DMS79 (cell line): ENCODE data around the gene PROC.
A peak's percentile ranks its signal among the peaks of the same experiment; 100 is the strongest.
"Not testable (repeated sequence)": the region's sequence is repeated elsewhere in the genome, so short reads cannot be mapped to it uniquely, and the experiment has no call there.

Experiments
- DNase-seq: peaks from one replicate; lab custom pipeline; 2025; lab: John Stamatoyannopoulos, UW

The PROC gene

DNA sequence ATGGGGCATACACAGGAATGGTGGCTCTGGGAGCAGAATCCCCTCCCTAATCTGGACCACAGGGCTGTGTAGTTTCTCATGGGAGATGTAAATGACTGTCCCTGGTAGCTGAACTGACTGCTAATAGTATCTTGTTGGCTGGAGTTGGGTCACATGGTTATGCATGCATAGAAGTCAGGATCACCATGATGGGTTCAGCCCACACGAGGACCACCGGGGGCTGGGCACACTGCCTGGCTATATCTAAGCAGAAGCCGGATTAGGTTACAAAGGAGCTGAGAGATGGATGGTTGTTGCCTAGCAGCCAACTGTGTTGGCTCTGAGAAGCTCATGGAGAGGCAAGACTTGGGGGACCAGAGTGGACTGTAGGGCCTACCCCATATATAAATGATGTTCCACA is 23.7 kb upstream of the PROC start:
- DNase-seq, result no peak

DNA sequence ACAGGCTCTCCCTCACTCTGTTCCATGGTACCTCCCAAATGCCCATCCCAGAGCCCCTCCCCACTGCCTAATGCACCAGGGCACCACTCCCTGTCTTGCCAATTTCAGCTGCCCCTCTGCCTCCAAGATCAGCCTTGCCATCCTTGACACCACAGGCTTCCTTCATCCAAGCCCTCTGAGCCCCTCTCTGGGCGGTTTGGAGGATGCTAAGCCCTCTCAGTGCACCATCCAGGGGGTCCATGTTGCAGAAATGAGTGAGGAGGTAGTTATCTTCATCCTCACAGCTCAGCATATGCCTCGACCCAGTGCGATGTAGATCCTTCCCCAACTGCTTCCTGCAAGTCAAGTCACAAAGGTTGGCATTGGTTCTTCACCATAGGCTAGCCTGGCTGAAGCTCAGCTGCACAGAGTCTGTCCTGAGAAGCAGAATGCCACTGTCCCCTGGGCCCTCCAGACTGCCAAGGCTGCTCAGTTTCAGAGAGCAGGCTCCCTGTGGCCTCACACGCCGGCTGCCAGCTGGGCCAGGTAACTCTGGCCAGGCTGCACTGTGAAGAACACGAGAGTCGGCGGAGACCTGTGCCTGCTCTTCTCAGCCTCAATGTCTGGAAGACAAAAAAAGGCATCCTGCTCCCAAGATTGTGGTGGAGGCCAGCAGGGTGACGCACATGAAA is 20.5 kb upstream of the PROC start:
- no peak for DNase-seq

- DNase-seq, result peak; percentile 74
Measured at GRCh38 chr2:127398239-127398590, 20.0 kb upstream of the PROC start.

- DNase-seq, result no peak
Measured at GRCh38 chr2:127400533-127400896, 17.7 kb upstream of the PROC start.

DNA sequence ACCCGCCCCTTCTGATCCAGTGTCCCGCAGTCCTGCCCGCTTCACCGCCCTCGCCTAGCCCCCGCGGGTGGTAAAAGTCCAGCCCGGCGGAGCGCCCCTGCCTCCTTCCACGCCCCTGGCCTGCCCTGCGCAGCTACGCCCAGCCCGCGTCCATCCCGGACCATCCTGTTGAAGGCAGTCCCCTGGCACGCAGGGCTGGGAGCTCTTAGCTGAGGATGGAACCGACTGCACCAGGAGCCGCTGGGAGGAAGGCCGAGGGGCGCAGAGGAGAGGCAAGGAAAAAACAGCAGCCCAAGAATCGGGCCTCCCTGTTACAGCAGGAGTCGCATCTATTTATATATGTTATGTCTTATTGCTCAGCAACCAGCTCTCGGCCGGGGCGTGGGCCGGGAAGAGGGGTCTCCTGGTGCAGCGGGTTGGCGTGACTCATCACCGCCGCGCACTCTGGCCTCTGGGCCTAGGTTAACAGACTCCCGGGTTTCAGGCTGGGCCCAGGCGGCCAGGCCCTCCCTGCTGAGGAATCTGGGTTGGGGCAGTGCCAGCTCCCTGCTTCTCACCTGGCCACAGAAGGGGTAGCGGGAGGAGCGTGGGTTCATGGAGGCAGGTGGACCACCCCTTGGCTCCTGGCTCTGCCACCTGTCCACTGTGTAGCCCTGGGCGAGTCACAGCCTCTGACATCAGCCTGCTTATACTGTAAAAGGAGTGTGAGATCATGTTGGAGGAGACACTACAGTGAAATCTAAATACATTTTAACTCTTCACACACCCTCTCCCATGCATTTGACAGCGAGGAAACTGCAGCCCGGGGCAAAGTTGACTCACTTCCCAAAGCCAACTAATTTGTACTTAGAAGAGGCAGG is 17.1 kb upstream of the PROC start:
- DNase-seq, result no peak

- no peak for DNase-seq
Measured at GRCh38 chr2:127401757-127402695, 16.2 kb upstream of the PROC start.

GRCh38 chr2:127403460-127403859 is 14.8 kb upstream of the PROC start:
- DNase-seq, result no peak

- DNase-seq, result no peak
Measured at GRCh38 chr2:127404466-127405254, 13.6 kb upstream of the PROC start.

DNA sequence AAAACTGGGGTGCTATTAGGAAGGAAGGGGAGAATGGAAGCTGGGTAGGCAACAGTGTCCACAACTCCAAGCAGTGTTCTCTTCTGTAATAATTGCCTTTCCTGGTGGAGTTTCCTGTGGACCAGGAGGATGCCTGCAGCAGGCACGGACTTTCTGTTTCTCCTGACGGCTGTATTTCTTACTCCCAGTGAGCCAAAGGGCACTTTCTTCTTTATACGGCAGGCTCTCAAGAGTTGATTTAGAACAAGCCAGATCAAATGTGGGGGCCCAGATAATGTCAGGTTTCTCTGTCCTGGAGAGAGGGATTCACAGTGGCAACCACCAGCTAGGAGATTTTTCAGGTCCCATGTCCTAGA is 13.0 kb upstream of the PROC start:
- DNase-seq, result no peak

- no peak for DNase-seq
Measured at GRCh38 chr2:127406454-127406853, 11.8 kb upstream of the PROC start.

GRCh38 chr2:127407091-127407490 is 11.1 kb upstream of the PROC start:
- no peak for DNase-seq

- no peak for DNase-seq
Measured at GRCh38 chr2:127407661-127408003, 10.6 kb upstream of the PROC start.

- DNase-seq, result peak; percentile 75
Measured at GRCh38 chr2:127408004-127408806, 10.0 kb upstream of the PROC start.

DNA sequence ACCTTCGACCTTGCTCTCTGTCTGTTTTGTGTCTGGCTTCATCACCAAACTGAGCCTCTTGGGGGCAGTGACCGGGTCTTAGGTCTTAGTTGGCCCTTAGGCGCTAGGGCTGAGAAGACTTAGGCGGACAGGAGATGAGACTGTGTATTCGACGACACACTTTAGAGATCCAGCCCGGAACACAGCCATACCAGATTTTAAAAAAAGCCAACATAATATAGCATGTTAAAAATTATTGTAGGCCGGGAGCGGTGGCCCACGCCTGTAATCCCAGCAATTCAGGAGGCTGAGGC is 9.5 kb upstream of the PROC start:
- DNase-seq, result no peak

GRCh38 chr2:127409716-127410115 is 8.5 kb upstream of the PROC start:
- DNase-seq, result not testable (repeated sequence)

GRCh38 chr2:127410871-127411652 is 7.2 kb upstream of the PROC start:
- DNase-seq, result no peak

DNA sequence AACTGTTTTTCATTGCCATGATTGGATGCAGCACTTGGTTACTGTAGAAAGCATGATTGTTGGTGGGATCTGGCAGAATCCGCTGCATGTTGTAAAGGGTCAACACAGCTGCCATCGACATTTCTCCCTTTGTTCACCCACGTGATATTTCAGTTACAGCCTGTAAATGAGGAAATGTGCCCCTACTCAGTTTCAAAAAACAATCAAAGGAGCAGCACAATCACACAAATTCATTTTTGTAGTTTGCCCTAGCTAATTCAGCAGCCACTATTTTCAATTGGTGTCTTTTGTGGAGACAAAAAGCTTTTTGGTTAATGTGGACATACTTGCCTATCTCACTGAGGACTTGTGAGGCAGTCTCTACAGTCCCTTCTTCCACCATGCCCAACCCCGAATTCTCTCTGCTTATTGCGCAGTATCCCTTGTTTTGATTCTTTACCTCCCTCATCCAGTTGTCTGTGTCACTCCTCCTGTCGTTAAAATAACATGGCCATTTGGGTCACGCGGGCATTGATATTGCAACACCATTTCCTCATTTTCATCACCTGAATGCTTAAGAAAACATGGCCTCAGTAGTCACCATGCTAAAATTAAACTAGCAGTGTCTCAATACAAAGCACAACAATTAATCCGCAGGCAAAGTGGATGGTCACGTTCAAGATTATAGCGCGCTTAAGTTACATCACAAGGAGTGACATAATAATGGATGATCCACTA is 6.4 kb upstream of the PROC start:
- DNase-seq, result no peak

GRCh38 chr2:127413200-127413599 is 5.0 kb upstream of the PROC start:
- DNase-seq, result no peak

DNA sequence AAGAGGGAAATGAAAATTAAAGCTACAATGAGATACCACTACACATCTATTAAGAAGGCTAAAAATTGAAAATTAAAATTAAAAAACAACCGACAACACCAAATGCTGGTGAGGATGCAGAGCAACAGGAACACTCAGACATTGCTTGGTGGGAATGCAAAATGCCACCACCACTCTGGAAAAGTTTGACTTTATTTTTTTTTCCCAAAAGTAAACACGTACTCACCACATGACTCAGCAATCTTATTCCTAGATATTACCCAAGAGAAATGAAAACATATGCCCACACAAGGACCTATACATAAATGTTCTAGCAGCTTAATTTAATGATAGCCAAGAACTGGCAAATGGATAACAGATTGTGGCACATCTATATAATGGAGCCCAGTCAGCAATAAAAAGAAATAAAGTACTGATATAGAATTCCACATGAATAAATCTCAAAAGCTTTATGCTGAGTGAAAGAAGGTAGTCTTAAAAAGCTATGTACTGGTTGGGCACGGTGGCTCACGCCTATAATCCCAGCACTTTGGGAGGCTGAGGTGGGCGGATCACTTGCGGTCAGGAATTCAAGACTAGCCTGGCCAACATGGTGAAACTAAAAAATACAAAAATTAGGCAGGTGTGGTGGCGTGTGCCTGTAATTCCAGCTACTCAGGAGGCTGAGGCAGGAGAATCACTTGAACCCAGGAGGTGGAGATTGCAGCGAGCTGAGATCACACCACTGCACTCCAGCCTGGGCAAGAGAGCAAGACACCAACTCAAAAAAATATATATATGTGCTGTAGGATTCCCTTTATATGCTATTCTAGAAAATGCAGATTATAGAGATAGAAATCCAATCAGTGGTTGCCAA is 4.2 kb upstream of the PROC start:
- DNase-seq, result no peak
